CD4-positive, alpha-beta T cell treated with Interleukin-1 beta for 1 hour (primary cell): Measurements from ENCODE around the gene TSPAN9.
A peak's percentile ranks its signal among the peaks of the same experiment; 100 is the strongest.

ENCODE experiments used
- DNase-seq, 2 donors: peaks; one replicate each; pipeline ENCODE4 v3.0.0-alpha.2; 2020 to 2022

TSPAN9 gene

DNA sequence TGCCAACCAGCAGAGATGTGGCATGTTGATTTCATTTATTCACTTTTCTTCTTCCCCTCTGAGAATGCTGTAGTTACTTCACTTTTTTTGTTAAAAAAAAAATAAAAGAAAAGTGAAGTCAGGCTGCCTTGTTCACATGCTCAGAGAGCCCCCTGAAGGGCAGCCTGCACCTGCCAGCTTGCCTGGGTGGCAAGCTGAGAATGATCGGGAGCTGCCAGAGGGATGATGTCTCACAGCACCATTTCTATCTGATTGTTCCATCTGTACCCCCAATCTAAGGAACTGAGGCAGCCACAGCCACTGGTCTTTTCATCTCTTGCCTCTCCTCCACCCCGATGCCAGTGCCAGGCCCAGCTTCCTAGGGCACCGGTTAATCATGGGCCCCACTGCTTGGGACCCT lies 118.2 kb downstream of the TSPAN9 start:
- no peak for DNase-seq

DNA sequence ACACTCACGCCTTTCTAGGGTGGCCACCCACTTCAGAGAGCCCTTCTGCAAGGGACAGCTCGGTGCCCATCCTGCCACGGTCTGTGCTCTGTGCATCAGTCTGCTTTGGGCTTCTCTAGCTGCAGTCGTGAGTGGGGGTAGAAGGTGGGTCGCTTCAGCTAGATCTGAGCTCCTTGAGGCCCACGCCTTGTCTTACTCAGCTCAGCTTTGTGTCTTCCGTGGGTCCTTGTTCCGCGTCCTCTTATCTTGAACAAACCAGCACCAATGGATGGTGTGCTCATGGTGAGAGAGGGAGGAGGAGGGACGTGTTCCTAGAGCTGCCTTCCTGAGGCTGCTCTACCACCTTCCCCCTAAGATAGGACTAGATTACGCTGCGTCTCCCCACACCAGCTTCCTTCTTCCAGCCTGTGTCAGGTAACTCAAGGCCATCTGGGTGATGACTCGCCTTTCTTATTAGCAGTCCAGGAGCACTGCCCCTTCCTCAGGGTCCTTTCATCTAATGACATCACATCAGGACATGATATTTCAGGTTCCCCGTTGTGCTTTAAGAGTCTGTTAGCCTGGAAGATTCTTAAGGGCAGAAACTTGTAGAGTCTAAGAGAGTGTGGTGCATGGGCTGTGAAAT lies 118.8 kb downstream of the TSPAN9 start:
- DNase-seq: no peak

DNA sequence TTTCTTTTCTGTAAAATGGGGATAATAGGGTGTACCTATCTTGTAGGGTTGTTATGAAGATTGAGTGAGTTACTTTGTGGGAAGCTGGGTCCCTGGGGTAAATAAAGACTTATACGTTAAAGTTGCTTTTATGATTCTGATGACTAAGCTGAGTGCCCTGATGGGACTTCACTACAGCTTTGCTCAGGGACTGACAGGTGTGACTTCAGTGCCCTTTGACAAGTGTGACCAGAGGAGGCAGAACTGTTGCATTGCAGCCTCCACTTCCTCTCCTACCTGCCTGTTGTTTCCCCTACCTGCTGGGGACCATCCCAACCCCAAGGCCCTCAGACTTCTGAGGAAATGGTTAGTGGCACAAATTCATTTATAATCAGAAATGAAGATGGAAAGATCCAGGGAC lies 119.3 kb downstream of the TSPAN9 start:
- no peak for DNase-seq

DNA sequence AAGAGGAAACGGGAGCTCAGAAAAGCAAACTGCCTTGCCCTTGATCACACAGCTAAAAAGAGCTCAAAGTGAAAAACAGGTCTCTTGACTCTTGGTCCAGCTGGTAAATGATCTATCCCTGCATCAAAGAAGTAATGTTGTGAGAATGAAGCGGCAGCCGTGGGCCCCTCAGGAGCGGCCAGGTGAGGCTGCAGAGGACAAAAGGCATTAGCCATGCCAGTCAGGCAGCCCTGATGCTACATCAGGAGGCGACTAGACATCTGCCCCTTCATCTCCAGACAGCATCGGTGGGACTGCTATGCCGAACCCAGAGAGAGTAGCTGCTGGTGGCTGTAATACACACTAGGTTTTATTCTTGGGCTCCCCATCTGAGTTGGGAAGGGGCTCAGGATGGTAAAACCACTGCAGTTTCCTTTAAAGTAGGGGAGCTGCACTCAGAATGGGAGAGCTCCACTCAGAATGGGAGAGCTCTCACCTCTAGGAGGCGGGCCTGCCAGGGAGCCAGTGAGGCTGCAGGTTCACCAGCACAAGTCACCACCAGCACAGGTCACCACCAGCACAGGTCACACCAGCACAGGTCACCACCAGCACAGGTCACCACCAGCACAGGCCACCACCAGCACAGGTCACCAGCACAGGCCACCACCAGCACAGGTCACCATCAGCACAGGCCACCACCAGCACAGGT lies 120.1 kb downstream of the TSPAN9 start:
- DNase-seq: no peak

DNA sequence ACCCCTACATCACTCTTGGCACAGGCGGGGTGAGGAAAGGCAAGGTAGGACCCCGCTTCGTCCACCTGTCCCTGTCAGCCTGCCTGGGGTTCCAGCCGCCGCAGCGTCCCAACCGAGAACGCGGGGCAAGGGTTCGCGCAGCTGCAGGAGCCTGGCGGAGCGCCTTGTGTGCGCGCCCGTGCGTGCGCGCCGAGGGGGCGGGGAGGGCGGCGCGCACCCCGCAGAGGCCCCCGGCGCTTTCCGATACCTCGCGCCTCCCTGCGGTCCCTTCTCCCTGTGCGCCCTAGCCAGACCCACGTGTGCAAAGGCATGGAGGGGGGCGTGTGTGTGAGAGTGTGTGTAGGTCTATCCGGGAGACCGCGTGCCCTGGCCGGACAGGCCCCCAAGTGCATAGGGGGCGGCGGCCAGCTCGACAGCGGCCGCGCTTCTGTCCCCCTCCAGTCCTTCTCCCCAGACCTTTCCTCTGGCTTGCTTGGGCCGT lies 122.4 kb downstream of the TSPAN9 start:
- DNase-seq: no peak

DNA sequence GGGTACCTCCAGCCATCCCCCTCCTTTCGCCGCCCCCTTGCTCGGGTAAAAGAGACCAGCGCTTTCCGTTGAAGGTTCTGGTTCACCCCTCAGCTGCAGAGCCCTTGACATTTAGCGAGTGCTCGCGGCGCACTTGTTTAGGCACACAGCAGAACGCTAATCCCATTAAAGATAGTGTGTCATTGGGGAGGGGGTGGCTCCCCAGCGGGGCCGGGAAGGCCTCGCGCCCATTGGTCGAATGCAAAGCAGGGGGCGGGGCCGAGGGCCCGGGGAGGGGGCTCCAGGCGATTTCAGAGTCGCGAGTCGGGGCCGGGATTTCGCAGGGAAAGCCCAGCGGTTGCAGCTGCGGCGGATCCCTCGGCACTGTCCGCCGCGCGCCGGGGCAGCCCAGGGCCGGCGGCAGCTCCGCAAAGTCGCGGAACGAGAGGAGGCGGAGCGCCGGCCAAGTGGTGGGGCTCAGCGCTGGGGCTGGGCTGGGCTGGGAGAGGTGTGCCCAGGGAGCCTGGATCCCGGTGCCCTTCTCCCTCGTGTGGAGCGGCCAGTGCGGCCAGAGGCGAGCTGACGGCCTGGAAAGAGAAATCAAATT lies 122.9 kb downstream of the TSPAN9 start:
- no peak for DNase-seq

DNA sequence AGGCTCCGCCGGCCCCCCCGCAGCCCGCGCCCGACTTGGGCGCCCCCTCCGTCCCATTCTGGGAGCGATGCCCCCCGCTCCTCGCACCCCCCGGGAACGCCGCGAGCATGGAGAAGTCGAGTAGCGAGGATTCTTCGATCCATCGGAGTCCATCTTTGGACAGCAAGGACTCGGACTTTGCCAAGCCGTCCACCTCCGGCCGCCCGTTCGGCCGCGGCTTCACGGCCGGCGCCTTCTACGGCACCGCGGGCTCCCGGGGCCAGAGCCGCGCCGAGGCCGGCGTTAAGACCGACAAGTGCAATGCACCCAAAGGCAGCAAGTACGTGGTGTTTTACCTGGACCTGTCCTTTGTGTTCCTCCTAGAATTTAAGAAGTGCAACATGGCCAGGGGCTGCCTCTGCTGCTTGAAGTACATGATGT lies 123.6 kb downstream of the TSPAN9 start:
- no peak for DNase-seq

DNA sequence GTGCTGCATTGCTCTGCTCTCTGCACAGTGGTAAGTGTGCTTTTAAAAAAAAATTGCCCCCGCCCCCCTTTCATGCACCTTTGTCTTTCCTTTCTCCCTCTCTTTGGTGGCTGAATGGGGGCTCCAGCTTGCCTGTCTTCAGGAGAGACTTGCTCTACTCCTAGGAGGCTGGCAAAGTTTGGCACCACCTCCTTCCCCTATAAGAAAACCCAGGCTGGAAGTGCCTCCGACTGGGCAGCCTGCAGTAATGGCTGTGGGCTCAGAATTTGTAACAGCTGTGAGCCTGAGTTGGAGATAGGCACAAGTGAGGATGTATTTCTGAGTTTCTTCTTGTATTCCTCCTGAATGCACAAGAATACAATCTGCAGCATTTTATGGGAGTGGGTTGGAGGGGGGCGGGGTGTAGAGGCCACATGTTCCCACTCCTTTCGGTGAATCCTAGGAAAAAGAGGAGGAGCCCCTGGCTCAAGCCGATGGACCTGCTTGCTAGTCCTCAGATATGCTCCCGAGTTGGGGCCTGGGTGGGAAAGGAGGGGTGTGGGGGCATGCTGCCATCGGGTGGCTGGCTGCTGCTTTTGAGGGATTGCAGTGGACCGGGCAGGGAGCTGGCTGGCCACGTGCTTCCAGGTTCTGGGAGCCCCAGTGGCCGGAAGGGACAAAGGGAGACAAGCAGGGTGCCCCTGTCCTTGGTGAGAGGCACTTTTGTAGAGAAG lies 124.3 kb downstream of the TSPAN9 start:
- no peak for DNase-seq

DNA sequence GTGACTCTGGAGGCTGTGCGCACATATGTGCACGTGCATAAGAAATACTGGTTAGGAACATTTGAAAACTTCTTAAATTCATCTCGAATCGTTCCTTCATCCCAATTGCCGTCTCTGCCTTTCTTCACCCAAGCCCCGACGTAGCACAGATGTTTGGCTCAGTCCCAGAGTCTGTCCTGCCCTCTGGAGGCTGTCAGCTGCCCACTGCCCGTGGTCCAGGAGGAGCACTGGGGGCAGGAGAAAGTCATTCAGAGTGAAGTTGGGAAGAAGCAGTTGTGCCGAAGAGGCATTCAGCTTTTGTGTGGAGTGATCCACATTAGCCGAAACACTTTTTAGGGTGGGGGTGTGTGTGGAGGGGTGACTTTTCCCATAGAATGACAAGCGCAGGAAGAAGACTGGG lies 124.9 kb downstream of the TSPAN9 start:
- no peak for DNase-seq

DNA sequence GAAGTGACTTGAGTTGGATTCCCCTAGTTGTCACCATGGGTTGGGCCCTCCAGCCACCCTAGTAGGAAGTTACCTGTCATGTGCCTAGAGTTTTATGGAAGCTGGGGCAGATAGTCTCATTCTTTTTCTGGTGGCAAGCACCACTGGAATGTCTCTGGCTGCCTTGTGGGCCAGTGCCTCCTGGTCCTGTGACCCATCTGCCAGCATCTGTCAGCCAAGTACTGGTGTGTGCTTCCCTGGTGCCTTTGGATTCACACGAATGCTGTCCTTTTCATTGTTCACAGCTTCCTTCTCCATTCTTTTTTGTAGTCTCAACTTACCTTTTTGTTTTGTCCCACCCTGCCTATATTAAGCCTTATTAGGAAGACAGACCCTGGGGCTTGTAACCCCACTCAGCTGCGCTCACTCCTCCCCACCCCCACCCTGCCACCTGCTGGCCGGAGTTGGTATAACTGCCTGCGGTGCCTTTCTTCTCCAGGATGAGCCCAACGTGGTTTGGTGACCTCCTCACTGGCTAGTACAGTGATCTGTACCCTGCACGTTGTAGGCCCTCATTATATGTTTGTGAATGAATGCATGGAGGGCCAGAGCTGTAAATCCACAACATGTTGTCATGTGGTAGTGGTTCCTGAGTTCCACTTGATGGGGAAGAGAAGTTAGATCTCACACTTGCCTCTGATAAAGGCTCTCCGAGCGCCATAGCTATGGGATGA lies 125.7 kb downstream of the TSPAN9 start:
- DNase-seq: peak; percentile 8 to 30

DNA sequence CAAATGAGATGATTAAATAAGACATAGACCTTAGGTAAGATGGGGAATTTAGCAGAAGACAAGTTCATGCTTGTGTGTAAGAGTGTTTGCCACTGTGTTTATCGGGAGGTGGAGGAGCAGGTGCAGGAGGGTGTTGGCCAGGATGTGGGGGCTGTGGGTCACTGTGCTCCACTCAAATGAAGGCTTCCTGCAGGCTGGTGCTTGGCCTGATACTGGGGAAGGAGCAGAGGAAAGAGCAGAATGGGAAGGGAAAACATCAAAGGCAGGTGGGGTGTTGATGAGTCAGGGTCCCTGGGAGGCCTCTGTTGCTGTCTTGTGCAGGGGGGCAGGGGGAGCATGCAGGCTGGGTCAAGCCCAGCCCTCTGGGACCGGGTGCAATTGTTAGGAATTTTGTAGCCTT lies 126.5 kb downstream of the TSPAN9 start:
- no peak for DNase-seq

DNA sequence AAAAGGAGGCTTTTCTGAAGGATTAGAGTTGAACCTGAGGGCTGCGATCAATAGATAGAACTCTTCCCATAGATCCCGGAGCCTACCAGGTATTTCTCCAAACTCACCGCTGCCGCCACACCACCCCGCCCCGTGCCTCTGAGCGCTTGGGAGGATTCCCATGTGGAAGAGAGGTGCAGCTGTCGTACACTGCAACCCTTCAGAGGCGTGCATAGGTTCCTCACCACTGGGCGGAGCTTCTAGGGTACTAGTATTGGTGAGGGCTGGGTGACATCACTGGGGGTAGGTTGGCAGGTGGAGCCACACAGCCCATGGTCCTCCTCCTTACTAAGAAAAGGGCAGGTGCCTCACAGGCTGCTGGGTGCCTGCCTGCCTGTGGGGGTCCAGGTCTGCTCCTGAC lies 127.0 kb downstream of the TSPAN9 start:
- no peak for DNase-seq

DNA sequence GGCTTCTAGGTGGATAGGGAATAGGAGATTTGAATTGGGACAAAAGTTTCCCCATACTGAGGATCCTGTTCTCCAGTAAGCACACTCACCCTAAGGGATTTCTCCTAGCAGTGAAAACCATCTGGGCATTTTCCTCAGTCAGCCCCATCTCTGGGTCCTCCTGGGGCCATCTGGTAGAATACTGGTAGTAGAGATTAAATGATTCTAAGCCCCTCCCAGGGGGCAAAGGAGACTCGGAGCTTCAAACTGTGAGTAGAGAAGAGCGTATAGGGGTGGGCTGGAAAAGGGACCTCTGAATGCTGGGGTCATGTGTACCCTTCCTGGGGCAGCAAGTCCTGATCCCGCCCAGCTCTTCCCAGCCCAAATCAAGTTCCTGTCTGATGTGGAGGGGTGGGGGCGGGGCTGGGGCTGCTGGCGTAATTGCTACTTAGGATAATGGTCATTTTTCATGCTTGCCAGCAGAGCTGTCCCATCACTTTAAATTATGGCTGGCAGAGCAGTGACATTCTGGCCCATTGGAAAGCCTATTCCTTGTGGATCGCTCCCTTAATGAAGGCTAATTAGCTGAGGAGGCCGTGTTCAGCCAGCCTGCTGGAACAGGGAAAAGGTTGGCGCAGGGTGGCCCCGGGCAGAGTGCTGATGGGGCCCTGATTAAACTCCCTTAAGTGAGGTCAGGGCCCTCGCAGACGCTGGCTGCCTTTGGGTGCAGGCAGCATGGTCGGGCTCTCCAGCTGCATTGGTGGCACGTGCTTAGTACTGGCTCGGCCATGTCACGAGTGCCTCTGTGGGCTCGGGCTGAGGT lies 127.8 kb downstream of the TSPAN9 start:
- no peak for DNase-seq

DNA sequence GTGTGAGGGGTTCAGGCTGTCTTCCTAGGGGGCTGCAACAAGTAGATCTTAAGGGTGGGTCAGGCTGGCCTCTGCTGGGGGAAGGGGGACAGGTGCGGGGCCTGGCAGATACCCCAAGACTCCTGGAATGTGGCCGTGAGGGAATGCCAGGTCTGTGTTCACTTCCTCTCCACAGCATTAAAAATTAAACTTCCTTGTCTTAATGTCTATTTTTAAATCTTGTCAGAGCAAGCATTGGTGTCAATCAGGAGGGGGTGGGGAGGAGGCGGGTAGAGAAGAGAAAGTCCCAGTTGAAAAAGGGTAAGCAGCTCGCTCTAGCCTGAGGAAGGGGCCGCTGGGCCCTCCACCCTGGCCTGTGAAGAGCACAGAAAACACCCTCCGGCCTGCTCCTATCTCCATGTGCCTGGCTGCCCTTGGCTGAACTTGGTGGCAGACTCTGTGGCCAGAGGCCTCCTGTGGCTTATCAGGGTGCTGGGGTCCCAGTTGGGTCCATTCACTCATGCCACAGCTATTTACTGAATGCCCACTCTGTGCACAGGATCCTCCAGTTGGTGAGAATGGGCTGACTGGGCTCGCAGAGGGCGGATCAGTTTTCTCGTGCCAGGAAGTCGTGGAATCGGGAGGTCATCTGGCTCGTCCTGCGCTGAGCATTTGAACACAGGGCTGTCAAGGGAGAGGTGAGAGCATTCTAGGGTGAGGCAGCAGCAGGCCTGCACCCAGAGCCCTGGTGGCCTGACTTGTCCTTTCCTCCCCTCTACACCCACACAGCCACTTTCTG lies 128.8 kb downstream of the TSPAN9 start:
- DNase-seq: no peak

DNA sequence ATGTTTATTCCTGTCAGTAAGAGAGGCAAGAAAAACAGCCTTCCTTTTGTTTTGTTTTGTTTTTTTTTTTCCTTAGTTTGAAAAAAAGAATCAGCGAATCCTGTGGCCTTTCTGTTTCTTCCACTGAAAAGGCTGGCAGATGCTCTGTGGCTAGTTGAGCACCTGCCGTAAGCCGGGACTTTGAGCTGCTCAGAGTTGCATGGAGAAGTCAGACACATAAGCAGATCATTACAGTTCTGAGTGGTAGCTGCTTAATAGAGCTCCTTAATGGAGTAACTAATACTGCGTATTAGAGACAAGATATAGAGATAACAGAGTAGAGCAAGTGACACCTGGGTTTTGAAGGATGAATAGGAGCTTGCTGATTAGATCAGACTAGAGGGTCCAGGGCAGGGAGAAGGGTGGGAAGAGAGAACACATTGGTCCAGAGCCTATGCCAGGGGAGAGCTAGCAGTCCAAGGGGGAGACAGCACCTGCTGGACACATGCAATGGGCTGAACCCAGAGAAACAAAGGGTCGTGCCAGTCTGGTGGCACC lies 129.4 kb downstream of the TSPAN9 start:
- no peak for DNase-seq

DNA sequence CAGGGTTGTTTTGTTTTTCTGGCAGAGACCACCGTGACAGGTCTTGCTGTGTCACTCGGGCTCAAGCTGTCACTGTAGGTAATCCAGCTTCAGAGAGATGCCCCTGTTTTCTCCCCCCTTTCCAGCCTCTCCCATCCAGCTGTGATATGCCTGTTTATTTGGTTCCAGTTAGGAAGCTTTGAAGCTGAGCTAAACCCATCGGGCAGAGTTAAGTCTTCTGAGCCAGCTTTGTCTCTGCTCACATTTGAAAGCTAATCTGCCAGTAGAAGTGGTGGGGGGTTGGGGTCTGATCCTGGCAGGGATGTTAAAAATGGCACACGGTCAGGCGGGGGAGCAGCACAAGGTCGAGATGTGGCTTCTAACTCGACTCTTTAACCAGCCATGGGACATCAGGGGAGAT lies 130.0 kb downstream of the TSPAN9 start:
- no peak for DNase-seq

DNA sequence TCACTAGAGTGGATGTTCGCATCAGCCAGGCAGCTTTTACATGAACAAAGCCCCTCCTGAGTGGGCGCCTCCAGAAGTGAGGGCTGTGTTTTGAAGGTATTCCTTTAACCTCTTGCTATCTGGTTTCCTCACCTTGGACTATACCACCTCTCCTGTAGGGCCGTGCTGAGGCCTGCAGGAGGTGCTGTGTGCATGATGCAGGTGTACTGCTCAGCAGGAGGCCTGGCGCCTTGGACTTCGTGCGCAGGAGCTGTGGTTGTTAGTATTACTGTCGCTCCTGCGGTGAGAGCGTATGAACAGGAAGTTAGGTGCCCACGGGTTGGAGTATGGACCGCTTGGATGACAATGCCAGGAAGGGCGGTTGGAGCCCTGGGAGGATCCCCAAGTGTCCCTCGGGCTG lies 130.7 kb downstream of the TSPAN9 start:
- DNase-seq: no peak

DNA sequence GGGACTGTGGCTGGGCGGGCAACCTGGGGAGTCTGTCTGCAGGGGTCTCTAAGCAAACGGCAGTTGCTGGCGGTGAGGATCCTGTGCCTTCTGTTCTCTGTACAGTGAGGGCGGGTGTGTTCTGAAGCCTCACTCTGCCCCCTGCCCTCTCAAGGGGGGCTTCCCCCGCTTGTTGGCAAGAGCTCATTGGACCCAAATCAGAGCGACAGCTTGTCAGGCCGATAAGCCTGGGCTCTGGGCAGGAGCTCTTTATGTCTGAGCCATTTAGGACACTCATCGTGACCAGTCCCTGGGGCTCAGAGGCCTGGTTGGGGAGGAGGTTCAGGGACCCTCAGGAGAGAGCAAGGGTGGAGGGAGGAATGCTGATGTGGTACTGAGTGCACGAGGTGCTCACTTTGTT lies 136.0 kb downstream of the TSPAN9 start:
- DNase-seq: no peak

DNA sequence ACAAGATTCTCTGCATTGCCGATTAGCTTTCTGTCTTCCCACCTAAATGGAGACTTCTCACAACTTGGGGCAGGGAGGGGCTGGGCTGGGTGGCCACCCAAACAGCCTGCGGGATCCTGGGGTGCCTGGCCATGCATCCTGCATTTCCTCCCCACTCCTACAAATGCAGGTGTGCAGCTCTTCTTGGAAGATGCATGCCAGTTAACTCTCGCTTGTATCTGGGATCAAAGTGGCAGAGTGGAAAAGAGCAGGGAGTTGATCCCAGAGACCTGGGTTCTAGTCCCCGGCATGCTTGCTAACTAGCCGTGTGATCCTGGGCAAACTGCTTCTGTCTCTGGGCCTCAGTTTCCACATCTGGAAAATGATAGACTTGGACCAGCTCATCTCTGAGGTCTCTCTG lies 136.6 kb downstream of the TSPAN9 start:
- DNase-seq: no peak

DNA sequence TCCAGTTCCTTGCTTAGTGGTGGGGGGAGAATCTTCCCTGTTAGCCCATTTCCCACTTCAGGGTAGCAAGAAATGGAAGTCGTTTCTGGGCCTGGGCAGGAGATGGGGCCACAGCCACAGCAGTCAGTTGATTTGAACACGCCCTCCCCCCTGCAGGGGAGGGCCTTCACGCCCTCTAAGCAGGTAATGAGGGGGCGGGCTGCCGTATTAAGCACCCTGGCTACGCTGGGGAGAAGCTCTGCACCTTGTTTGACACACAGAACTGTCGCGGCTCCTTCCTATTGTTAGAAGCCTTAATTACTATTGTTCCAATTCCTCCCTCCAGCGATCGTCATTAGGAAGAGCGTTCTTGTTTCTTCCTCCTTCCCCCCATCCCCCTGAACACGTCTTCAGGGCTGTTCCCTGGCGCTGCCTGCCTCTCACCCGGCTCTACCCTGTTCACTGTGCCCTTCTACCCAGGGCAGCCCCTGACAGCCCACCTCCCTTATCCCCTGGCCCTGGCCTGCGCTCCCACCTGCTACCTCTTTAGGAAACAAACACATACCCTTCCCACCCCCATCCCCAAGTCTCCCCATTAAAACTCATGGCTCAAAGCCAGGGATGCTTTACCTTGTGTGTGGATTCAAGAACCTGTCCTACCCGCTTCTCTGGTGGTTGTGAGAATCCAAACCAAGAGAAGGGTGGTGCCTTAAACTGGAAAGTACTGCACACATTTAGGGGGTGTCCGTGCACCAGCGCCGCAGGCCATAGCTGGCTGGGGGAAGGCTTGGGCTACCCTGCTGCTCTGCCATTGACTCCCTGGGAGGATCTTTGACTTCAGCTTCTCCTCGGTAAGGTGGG lies 137.6 kb downstream of the TSPAN9 start:
- no peak for DNase-seq
